Measurements from ENCODE around the gene KIF26B.

Gene KIF26B

DNA sequence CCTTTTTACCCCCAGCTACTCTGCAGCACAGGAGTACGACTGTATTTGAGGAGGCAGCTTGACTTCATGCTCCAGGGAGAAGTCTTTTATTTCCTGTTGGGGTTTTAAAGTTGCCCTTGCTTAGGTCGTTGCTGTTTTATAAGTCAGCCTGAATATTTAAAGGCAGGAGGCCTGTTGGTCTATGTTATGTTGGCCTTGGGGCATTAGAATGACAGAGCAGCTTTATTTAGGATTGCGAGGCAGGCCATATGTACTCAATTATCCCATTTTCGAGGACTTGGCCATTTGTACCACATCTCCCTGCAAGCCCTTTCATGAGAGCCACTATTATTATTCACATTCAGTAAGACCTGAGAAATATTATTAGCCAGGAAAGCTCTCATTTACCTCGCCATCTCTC is 47.0 kb downstream of the KIF26B start:
- TF ChIP-seq EZH2phosphoT487 (conservative IDR thresholded peaks at IDR 0.05; ENCODE audit: low read length) (no peak), CTCF (IDR thresholded peaks at IDR 0.05; ENCODE audit: insufficient read depth, low read length, poor library complexity, severe bottlenecking) (no peak)
- no peak overlapping the region for H3K9ac ChIP-seq (ENCODE audit: low read length)
- no peaks in the 10 kb centered on the region for H3K9me2 ChIP-seq (replicated peaks; ENCODE audit: insufficient read depth, low read length)
- no peak overlapping the region for H2AFZ ChIP-seq (ENCODE audit: low read depth, low read length, severe bottlenecking)
- no peaks in the 10 kb centered on the region for H3K36me3 ChIP-seq (ENCODE audit: low read length)
- H3K9me3 ChIP-seq (ENCODE audit: insufficient read depth, low read length) = no peaks in the 10 kb centered on the region; the same call in 1 of the 2 replicates
- no peaks in the 10 kb centered on the region for H3F3A ChIP-seq (ENCODE audit: insufficient read depth)
- no peaks in the 10 kb centered on the region for H4K20me1 ChIP-seq (ENCODE audit: low read depth, low read length)
- no peak overlapping the region for H3K4me3 ChIP-seq (ENCODE audit: insufficient read depth, low read length, poor library complexity, severe bottlenecking)
- H3K4me2 ChIP-seq (ENCODE audit: low read depth, low read length, poor library complexity, severe bottlenecking) = no peak overlapping the region
- no peaks in the 10 kb centered on the region for H3K27me3 ChIP-seq (ENCODE audit: low read length)
- no peak overlapping the region for H3K27ac ChIP-seq (ENCODE audit: low read depth, low read length)
- no peaks in the 10 kb centered on the region for H3K79me2 ChIP-seq (ENCODE audit: insufficient read depth, low read length)

DNA sequence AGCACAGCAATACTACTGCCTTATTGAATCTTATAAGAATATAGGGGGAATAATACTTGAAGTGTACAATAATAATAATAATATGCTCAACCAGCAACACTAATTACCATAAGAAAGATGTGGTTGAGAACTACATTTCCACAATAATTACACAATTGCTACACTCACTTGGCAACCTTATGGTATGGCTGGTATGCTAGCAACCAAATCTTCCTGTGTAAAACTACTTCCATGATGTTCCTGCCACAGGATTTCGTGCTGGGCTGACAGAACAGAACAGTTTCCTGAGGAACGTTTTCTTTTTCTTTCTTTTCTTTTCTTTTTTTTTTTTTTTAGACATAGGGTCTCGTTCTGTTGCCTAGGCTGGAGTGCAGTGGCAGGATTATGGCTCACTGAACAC is 50.6 kb downstream of the KIF26B start:
- H4K20me1 ChIP-seq (ENCODE audit: low read depth, low read length) = no peaks in the 10 kb centered on the region
- H3K4me3 ChIP-seq (ENCODE audit: insufficient read depth, low read length, poor library complexity, severe bottlenecking) = no peak overlapping the region
- no peak overlapping the region for H2AFZ ChIP-seq (ENCODE audit: low read depth, low read length, severe bottlenecking)
- H3K27me3 ChIP-seq (ENCODE audit: low read length) = no peaks in the 10 kb centered on the region
- no peaks in the 10 kb centered on the region for H3F3A ChIP-seq (ENCODE audit: insufficient read depth)
- peaks cover 13% of the 10 kb centered on the region; the same call in 1 of the 2 replicates for H3K9me3 ChIP-seq (ENCODE audit: insufficient read depth, low read length)
- TF ChIP-seq EZH2phosphoT487 (conservative IDR thresholded peaks at IDR 0.05; ENCODE audit: low read length) = no peak
- no peak for TF ChIP-seq CTCF (IDR thresholded peaks at IDR 0.05; ENCODE audit: insufficient read depth, low read length, poor library complexity, severe bottlenecking)
- no peaks in the 10 kb centered on the region for H3K9me2 ChIP-seq (replicated peaks; ENCODE audit: insufficient read depth, low read length)
- H3K4me2 ChIP-seq (ENCODE audit: low read depth, low read length, poor library complexity, severe bottlenecking) = no peak overlapping the region
- no peaks in the 10 kb centered on the region for H3K79me2 ChIP-seq (ENCODE audit: insufficient read depth, low read length)
- H3K27ac ChIP-seq (ENCODE audit: low read depth, low read length) = no peak overlapping the region
- no peak overlapping the region for H3K9ac ChIP-seq (ENCODE audit: low read length)
- no peaks in the 10 kb centered on the region for H3K36me3 ChIP-seq (ENCODE audit: low read length)

GRCh38 chr1:245205864-245206263 is 51.1 kb downstream of the KIF26B start:
- Histone ChIP-seq H4K20me1 (ENCODE audit: low read depth, low read length) (no peaks in the 10 kb centered on the region), H3K4me2 (ENCODE audit: low read depth, low read length, poor library complexity, severe bottlenecking) (no peak overlapping the region), H3K9me3 (ENCODE audit: insufficient read depth, low read length) (peaks cover 13% of the 10 kb centered on the region; the same call in 1 of the 2 replicates), H3K27me3 (ENCODE audit: low read length) (no peaks in the 10 kb centered on the region), H3K79me2 (ENCODE audit: insufficient read depth, low read length) (no peaks in the 10 kb centered on the region), H3F3A (ENCODE audit: insufficient read depth) (no peaks in the 10 kb centered on the region), H3K27ac (ENCODE audit: low read depth, low read length) (no peak overlapping the region), H3K9me2 (replicated peaks; ENCODE audit: insufficient read depth, low read length) (no peaks in the 10 kb centered on the region), H3K36me3 (ENCODE audit: low read length) (no peaks in the 10 kb centered on the region), H3K9ac (ENCODE audit: low read length) (no peak overlapping the region), H2AFZ (ENCODE audit: low read depth, low read length, severe bottlenecking) (no peak overlapping the region), H3K4me3 (ENCODE audit: insufficient read depth, low read length, poor library complexity, severe bottlenecking) (no peak overlapping the region)
- TF ChIP-seq CTCF (IDR thresholded peaks at IDR 0.05; ENCODE audit: insufficient read depth, low read length, poor library complexity, severe bottlenecking) (no peak), EZH2phosphoT487 (conservative IDR thresholded peaks at IDR 0.05; ENCODE audit: low read length) (no peak)

Data from SU-DHL-6 (cell line).